NCI-H1417 (cell line): ENCODE data around the gene ENOSF1.
"Not testable (repeated sequence)": the region's sequence is repeated elsewhere in the genome, so short reads cannot be mapped to it uniquely, and the experiment has no call there.

Experiments used
- DNase-seq, 3 experiments: peaks; one replicate each; lab custom pipeline; 2025; lab: John Stamatoyannopoulos, UW

Gene ENOSF1

GRCh38 chr18:712401-713134 is at the start of gene ENOSF1:
TSS of gene ENOSF1 (minus strand) at chr18:712630. CDS start at chr18:712587, 43 bp downstream.
- peak; percentile 23 to 70 (median 68) for DNase-seq

GRCh38 chr18:759864-760263 is 47.4 kb upstream of the ENOSF1 start:
- DNase-seq = not testable (repeated sequence)

- DNase-seq = no peak
Measured at GRCh38 chr18:755506-755905, 43.1 kb upstream of the ENOSF1 start.

DNA sequence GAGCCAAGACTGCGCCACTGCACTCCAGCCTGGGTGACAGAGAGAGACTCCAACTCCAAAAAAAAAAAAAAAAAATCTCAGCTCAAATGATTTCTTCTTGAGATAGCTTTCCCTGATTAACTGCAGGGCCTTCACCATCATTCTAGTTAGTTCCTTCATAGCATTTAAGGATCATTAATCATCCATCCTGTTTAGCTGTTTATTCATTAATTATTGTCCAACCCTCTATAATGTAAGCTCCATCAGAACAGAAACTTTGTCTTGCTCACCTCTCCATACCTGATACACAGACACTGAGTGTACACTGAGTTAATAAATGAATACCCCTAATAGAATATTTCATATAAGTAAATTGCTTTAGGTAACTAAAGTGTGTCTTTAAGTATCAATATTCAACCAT is 42.2 kb upstream of the ENOSF1 start:
- DNase-seq = no peak

DNA sequence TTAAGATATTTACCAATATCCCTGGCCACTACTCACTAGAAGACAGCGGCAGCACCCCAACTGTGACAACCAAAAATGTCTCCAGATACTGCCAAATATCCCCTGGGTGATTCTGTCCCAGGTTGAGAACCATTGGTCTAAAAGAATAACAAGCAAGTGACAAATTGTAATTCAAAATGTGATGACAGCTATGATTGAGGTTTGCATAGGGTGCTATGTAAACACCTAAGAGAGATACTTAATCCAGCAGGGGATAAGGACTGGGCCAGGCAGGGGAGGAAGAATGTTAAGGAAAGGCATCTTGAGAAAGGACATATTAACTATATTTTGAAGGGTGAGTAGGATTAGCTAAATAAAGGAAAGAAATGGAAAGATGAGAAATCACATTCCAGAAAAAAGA is 38.0 kb upstream of the ENOSF1 start:
- DNase-seq = peak in 1 of 3 experiments; percentile 58

- no peak for DNase-seq
Measured at GRCh38 chr18:744832-745597, 32.6 kb upstream of the ENOSF1 start.

DNA sequence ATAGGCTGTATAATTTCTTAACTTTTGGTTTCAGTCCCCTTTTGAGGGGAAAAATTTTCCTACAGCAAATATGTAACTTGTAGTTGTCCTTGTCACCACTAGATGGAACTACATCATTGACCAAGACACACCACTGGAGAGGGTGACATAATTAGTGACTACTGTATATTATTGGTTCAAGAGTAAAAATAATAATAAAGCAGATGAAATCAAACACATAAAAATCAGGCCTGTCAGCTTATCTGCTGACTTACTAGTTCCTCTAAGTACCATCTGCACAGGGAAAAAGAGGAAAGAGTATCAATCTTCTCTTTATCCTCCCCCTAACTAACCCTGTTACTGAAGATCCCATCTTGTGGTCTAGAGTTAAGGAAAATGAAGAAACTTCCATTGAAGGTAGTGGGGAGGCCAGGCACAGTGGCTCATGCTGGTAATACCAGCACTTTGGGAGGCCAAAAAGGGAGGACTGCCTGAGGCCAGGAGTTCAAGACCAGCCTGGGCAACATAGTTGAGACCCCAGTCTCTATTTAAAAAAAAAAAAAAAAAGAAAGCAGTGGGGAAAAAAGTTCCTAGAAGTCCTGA is 29.6 kb upstream of the ENOSF1 start:
- DNase-seq = peak; percentile 2 to 67 (median 12)

- no peak for DNase-seq
Measured at GRCh38 chr18:732371-732770, 19.9 kb upstream of the ENOSF1 start.

- no peak for DNase-seq
Measured at GRCh38 chr18:731185-731584, 18.8 kb upstream of the ENOSF1 start.

- no peak for DNase-seq
Measured at GRCh38 chr18:730692-731091, 18.3 kb upstream of the ENOSF1 start.

- DNase-seq = peak in 1 of 3 experiments; percentile 9
Measured at GRCh38 chr18:730120-730519, 17.7 kb upstream of the ENOSF1 start.

DNA sequence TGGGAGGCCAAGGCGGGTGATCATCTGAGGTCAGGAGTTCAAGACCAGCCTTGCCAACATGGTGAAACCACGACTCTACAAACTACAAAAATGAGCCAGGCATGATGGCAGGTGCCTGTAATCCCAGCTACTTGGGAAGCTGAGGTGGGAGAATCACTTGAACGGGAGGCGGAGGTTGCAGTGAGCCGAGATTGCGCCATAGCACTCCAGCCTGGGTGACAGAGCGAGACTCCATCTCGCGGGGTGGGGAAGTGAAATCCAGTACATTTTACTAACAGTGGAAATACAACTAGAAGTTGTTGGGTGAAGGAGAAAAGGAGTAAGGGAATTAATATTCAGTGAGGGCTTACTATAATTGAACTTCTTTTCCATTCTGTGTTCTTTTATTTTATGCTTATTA is 13.2 kb upstream of the ENOSF1 start:
- DNase-seq = no peak

DNA sequence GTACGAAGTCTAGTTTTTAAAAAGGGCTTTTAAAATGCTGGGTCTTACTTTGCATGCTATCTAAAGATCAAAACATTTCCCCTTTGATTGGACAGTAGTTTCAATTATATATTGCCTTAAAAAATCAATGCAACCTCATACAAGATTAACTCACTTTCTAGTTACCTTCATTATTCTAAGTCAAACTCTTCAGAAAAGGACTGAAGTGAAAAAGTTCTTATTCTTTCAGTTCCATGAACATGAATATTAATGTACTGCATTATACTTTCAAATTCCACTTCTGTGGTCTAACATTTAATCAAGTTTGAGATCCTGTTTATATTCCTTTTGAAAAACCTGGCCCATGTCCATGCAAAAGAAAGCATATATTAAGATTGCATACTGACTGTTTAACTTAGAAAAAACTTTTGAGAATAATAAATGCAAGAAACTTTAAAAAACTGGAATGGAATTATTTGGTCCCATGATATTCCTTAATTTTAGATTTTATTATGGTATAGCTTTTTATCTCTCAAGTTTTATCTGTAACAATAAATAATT is 11.2 kb upstream of the ENOSF1 start:
- no peak for DNase-seq

DNA sequence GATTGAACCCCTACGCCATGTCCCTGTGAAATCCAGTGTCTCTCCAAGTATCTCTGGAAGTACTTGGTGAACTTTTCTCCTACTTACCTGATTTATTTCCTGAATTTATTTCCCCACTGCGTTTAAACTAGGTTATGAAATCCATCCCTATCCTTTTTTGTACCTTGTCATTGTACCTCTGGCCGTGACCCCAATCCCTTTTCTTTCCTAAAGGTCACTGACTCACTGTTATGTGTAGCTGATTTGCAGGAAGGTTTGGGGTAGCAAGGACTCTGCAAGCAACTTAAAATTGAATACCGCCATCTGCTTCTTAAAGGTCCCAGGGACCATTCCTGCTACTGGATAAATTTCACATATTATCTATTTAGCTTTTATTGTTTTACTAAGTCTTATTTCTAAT is 4.6 kb upstream of the ENOSF1 start:
- no peak for DNase-seq

GRCh38 chr18:715626-716025 is 3.2 kb upstream of the ENOSF1 start:
- DNase-seq = no peak

DNA sequence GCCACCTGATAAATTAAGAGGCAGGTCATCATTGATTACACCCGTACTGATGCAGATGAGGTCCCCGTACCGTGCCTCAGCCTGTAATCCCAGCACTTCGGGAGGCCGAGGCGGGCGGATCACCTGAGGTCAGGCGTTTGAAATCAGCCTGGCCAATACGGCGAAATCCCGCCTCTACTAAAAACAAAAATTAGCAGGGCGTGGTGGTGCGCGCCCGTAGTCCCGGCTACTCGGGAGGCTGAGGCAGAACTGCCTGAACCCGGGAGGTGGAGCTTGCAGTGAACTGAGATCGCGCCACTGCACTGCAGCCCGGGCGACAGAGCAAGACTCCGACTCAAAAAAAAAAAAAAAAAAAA is 683 bp upstream of the ENOSF1 start:
- no peak for DNase-seq

DNA sequence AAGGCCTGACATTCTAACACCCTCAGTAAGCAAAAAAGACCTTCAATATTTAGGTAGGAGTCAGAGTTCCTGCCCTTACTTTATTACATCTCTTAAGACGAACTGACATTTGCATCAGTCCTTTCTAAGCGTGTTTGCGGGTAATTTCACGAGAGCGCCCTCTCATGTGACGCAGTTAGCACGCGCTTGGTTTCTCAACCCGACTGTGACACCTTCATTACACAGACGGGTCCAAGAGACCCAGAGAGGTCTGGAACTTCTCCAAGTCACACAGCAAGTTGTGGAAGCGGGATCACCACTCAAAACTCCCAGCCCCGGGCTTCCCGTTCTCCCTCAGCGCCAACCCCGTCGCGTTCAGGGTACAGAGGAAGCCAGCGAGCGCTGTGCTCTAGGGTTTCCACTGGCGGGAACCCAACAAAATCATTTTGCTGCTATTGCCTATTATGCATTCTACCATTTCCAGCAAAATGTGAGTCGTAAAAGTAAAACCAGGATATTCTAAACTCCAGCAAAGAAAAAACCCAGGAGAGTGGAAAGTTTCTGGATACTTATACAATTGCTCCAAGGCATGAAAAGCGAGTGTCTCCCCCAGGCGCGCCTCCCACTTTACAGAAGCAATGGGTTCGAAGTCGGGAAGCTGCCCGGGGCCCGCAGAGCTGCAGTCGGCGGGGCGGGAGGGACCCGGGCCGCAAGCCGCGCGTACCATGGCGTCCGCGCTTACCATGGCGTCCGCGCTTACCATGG is 601 bp downstream of the ENOSF1 start:
- peak; percentile 30 to 79 (median 57) for DNase-seq

GRCh38 chr18:711310-711656 is 1.1 kb downstream of the ENOSF1 start:
- DNase-seq = no peak

GRCh38 chr18:710418-711300 is 1.8 kb downstream of the ENOSF1 start:
- DNase-seq = peak in 1 of 3 experiments; percentile 23

DNA sequence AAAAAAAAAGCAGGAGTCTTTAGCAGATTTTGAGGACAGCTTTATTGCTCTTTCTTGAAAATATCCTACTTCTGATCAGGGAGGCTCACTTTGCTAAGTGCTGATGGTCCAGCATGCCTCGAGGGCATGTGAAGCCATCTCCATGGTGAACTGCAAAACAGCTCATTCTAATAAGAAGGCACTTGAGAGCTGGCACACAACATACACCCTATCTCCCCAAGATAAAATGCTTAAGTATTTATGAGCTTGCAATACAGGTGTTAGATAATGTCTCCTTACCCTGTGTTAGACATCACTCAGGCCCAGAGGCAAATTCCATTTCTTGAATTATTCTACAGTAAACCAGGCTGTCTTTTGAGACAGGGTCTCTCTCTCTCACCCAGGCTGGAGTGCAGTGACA is 2.7 kb downstream of the ENOSF1 start:
- DNase-seq = peak in 1 of 3 experiments; percentile 41

GRCh38 chr18:708096-708495 is 4.3 kb downstream of the ENOSF1 start:
- DNase-seq = no peak
